ENCODE results near the gene ZFP1.

The ZFP1 gene

DNA sequence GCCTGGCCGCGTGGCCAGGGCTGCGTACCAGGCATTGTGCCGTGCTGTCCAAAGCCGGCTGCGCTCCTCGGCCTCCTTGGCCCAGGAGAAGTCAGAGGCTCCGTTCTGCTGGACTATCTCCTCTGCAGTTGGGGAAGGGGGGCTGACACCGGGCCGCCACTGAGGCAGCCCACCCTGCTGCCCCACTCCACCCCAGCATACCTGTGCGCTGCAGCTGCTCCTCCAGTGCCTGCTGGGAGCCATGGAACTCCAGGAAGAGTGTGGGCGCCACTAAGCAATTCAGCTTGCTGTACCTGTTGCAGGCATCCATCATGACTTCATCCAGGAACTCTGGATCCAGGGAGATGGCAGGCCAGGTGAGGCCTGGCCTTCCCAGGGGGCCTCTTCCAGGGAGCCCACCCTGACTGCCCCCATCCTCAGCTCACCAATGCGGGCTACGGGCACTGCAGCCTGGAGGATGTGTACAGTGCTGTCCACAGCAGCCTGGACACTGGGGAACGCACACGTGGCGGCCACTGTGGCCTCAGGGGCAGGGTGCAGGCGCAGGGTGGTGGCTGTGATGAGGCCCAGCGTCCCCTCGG lies 34.7 kb upstream of the ZFP1 start:
- H3K9me3 ChIP-seq (ENCODE audit: control insufficient read depth in 1 of 2, low read length in 2 of 2), result no peaks in the 10 kb centered on the region
- H3K27me3 ChIP-seq (ENCODE audit: control insufficient read depth in 1 of 2, insufficient read depth in 2 of 2, low read length in 2 of 2), result no peaks in the 10 kb centered on the region
- H3K36me3 ChIP-seq (ENCODE audit: control insufficient read depth in 1 of 2, insufficient read depth in 2 of 2, low read length in 2 of 2), result no peaks in the 10 kb centered on the region
- H3K27ac ChIP-seq (ENCODE audit: low read depth, low read length), result no peak overlapping the region
- peaks cover 42 to 45% of the 10 kb centered on the region in 2 donors for H3K4me1 ChIP-seq (ENCODE audit: control insufficient read depth in 1 of 2, insufficient read depth in 2 of 2, low read length in 2 of 2)
- H3K9ac ChIP-seq (ENCODE audit: low read depth in 1 of 2, low read length in 2 of 2), result no peak overlapping the region
- H3K4me3 ChIP-seq (ENCODE audit: low read depth in 1 of 2, low read length in 2 of 2), result no peak overlapping the region

GRCh38 chr16:75114179-75114945 lies 34.0 kb upstream of the ZFP1 start:
- H3K36me3 ChIP-seq (ENCODE audit: control insufficient read depth in 1 of 2, insufficient read depth in 2 of 2, low read length in 2 of 2), result no peaks in the 10 kb centered on the region
- H3K9ac ChIP-seq (ENCODE audit: low read depth in 1 of 2, low read length in 2 of 2), result no peak overlapping the region
- H3K9me3 ChIP-seq (ENCODE audit: control insufficient read depth in 1 of 2, low read length in 2 of 2), result no peaks in the 10 kb centered on the region
- no peak overlapping the region for H3K4me3 ChIP-seq (ENCODE audit: low read depth in 1 of 2, low read length in 2 of 2)
- H3K27ac ChIP-seq (ENCODE audit: low read depth, low read length), result no peak overlapping the region
- peaks cover 35 to 37% of the 10 kb centered on the region in 2 donors for H3K4me1 ChIP-seq (ENCODE audit: control insufficient read depth in 1 of 2, insufficient read depth in 2 of 2, low read length in 2 of 2)
- no peaks in the 10 kb centered on the region for H3K27me3 ChIP-seq (ENCODE audit: control insufficient read depth in 1 of 2, insufficient read depth in 2 of 2, low read length in 2 of 2)

DNA sequence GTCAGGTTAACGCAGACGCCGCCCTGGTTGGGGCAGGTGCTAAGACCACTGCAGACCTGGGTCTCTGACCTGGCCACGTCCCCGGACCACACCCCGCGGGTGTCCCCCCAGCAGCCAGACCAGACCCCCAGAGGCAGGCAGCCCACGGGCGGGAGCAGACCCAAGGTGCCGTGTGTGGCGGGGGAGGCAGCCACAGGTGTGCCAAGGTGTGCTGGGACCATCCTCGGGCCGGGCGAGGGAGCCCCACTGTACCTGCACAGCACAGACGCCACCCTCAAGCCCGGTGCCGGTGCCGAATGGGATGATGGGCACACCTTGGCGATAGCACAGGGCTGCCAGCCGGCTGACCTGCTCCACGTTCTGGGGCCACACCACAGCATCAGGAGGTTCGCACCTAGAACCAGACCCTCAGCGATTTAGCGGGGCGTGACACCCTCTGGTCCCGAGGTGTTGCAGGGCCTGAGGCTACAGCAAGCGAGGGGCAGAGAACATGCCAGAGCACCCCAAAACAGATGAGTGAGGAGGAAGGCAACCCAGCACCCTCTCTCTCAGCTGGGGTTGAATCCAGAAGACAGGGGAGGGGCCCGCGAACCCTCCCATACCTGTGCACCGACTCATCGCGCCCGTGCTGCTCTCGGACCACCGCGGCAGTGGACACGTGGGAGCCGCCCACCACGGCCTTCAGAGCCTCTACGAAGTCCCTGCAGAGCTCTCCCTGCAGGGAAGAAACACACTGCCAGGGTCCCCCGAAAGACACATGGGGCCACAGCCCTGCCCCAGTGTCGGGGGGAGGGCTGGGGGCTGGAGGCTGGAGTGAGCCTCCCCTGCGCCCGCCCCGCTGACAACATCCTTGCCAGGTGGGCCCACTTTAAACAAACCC lies 33.1 kb upstream of the ZFP1 start:
- Histone ChIP-seq H3K9me3 (ENCODE audit: control insufficient read depth in 1 of 2, low read length in 2 of 2) (no peaks in the 10 kb centered on the region), H3K4me1 (ENCODE audit: control insufficient read depth in 1 of 2, insufficient read depth in 2 of 2, low read length in 2 of 2) (peaks cover 26 to 29% of the 10 kb centered on the region in 2 donors), H3K36me3 (ENCODE audit: control insufficient read depth in 1 of 2, insufficient read depth in 2 of 2, low read length in 2 of 2) (no peaks in the 10 kb centered on the region), H3K27ac (ENCODE audit: low read depth, low read length) (no peak overlapping the region), H3K27me3 (ENCODE audit: control insufficient read depth in 1 of 2, insufficient read depth in 2 of 2, low read length in 2 of 2) (no peaks in the 10 kb centered on the region), H3K9ac (ENCODE audit: low read depth in 1 of 2, low read length in 2 of 2) (no peak overlapping the region), H3K4me3 (ENCODE audit: low read depth in 1 of 2, low read length in 2 of 2) (no peak overlapping the region)

GRCh38 chr16:75116081-75116910 lies 32.0 kb upstream of the ZFP1 start, which contains the start of gene LDHD:
TSS of gene LDHD (minus strand) at chr16:75116780. CDS start at chr16:75116720, 60 bp downstream.
- peak within 1 kb of the TSS; percentile 58 to 72 for H3K4me3 ChIP-seq (ENCODE audit: low read depth in 1 of 2, low read length in 2 of 2)
- peak within 1 kb of the TSS; percentile 50 for H3K27ac ChIP-seq (ENCODE audit: low read depth, low read length)
- peaks cover 2 to 3% of the 10 kb centered on the region in 2 donors for H3K9me3 ChIP-seq (ENCODE audit: control insufficient read depth in 1 of 2, low read length in 2 of 2)
- peak within 1 kb of the TSS; percentile 33 to 38 for H3K9ac ChIP-seq (ENCODE audit: low read depth in 1 of 2, low read length in 2 of 2)
- peaks cover 15 to 18% of the 10 kb centered on the region in 2 donors for H3K4me1 ChIP-seq (ENCODE audit: control insufficient read depth in 1 of 2, insufficient read depth in 2 of 2, low read length in 2 of 2)
- H3K36me3 ChIP-seq (ENCODE audit: control insufficient read depth in 1 of 2, insufficient read depth in 2 of 2, low read length in 2 of 2), result no peaks in the 10 kb centered on the region
- H3K27me3 ChIP-seq (ENCODE audit: control insufficient read depth in 1 of 2, insufficient read depth in 2 of 2, low read length in 2 of 2), result no peaks in the 10 kb centered on the region

DNA sequence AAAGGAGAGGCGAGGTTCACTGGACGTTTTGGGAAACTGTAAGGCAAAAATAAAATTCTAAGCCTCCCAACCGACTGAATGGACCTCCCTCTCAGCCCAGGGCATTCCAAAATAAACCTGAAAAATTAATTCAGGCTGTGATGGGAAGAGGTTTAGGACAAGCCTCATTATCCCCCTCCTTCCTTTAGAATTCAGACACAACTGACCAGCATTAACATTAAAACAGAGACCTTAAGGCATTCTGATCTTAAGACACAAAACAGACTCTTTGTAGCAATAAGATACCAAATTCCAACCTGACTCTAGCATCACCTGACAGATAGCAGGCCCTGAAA lies 31.4 kb upstream of the ZFP1 start:
- Histone ChIP-seq H3K36me3 (ENCODE audit: control insufficient read depth in 1 of 2, insufficient read depth in 2 of 2, low read length in 2 of 2) (no peaks in the 10 kb centered on the region), H3K4me3 (ENCODE audit: low read depth in 1 of 2, low read length in 2 of 2) (peak overlapping the region in 1 of 2 donors; percentile 72), H3K27ac (ENCODE audit: low read depth, low read length) (no peak overlapping the region), H3K27me3 (ENCODE audit: control insufficient read depth in 1 of 2, insufficient read depth in 2 of 2, low read length in 2 of 2) (no peaks in the 10 kb centered on the region), H3K9me3 (ENCODE audit: control insufficient read depth in 1 of 2, low read length in 2 of 2) (peaks cover 7 to 8% of the 10 kb centered on the region in 2 donors), H3K9ac (ENCODE audit: low read depth in 1 of 2, low read length in 2 of 2) (no peak overlapping the region), H3K4me1 (ENCODE audit: control insufficient read depth in 1 of 2, insufficient read depth in 2 of 2, low read length in 2 of 2) (peaks cover 12 to 14% of the 10 kb centered on the region in 2 donors)

- H3K27me3 ChIP-seq (ENCODE audit: control insufficient read depth in 1 of 2, insufficient read depth in 2 of 2, low read length in 2 of 2), result no peaks in the 10 kb centered on the region
- H3K9ac ChIP-seq (ENCODE audit: low read depth in 1 of 2, low read length in 2 of 2), result no peak overlapping the region
- no peaks in the 10 kb centered on the region for H3K36me3 ChIP-seq (ENCODE audit: control insufficient read depth in 1 of 2, insufficient read depth in 2 of 2, low read length in 2 of 2)
- no peak overlapping the region for H3K27ac ChIP-seq (ENCODE audit: low read depth, low read length)
- H3K9me3 ChIP-seq (ENCODE audit: control insufficient read depth in 1 of 2, low read length in 2 of 2), result peaks cover 11% of the 10 kb centered on the region in 2 donors
- no peak overlapping the region for H3K4me3 ChIP-seq (ENCODE audit: low read depth in 1 of 2, low read length in 2 of 2)
- H3K4me1 ChIP-seq (ENCODE audit: control insufficient read depth in 1 of 2, insufficient read depth in 2 of 2, low read length in 2 of 2), result peaks cover 0 to 7% of the 10 kb centered on the region in 2 donors
Measured at GRCh38 chr16:75118943-75119539, 29.3 kb upstream of the ZFP1 start.

DNA sequence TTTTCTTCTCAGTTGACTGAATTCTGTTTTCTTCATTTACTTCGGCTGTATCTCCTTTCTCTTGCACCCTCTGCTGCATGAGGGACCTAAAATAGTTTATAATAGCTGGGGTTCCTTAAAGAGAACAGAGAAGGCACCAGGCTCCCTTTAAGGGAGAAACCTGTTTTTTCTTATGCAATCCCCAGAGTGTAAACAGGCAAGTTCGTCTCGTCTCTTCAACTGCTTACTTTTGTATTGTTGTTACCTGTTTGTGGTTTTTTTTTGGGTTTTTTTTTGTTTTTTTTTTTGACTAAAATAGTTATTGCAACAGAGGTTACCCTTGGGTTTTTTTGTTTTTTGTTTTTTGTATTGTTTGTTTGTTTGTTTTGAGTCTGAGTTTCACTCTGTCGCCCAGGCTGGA lies 28.1 kb upstream of the ZFP1 start:
- Histone ChIP-seq H3K27ac (ENCODE audit: low read depth, low read length) (no peak overlapping the region), H3K27me3 (ENCODE audit: control insufficient read depth in 1 of 2, insufficient read depth in 2 of 2, low read length in 2 of 2) (no peaks in the 10 kb centered on the region), H3K9ac (ENCODE audit: low read depth in 1 of 2, low read length in 2 of 2) (no peak overlapping the region), H3K9me3 (ENCODE audit: control insufficient read depth in 1 of 2, low read length in 2 of 2) (peaks cover 11% of the 10 kb centered on the region in 2 donors), H3K4me1 (ENCODE audit: control insufficient read depth in 1 of 2, insufficient read depth in 2 of 2, low read length in 2 of 2) (peaks cover 0 to 7% of the 10 kb centered on the region in 2 donors), H3K4me3 (ENCODE audit: low read depth in 1 of 2, low read length in 2 of 2) (no peak overlapping the region), H3K36me3 (ENCODE audit: control insufficient read depth in 1 of 2, insufficient read depth in 2 of 2, low read length in 2 of 2) (no peaks in the 10 kb centered on the region)

DNA sequence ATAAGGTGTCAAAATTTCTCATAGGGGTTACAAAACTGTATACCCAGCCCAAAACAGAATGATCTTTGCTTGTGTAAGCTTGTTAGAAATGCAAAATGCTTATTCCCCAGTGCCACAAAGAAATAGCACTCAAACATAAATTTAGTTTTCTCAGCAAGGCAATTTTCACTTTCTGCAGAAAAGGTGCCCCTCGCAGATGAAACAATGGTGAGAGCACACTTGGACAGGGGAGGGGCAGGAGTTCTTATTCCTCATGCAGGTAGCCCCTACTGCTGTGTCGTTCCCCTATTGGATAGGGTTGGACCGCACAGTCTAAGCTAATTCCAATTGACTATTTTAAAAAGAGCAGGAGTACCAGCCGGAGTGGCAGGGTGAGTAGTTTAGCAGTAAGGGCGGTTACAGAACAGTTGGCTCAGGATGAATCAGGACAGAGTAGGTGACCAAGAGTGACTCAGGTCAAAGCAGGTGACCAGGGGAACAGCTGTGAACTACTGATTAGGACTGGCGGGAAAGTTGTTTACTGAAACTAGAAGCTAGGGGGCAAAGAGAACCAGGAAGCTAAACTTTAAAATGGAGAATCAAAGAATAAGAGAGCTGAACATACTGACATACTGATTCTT lies 26.3 kb upstream of the ZFP1 start:
- no peaks in the 10 kb centered on the region for H3K27me3 ChIP-seq (ENCODE audit: control insufficient read depth in 1 of 2, insufficient read depth in 2 of 2, low read length in 2 of 2)
- H3K9ac ChIP-seq (ENCODE audit: low read depth in 1 of 2, low read length in 2 of 2), result no peak overlapping the region
- H3K27ac ChIP-seq (ENCODE audit: low read depth, low read length), result no peak overlapping the region
- no peaks in the 10 kb centered on the region for H3K36me3 ChIP-seq (ENCODE audit: control insufficient read depth in 1 of 2, insufficient read depth in 2 of 2, low read length in 2 of 2)
- no peaks in the 10 kb centered on the region for H3K4me1 ChIP-seq (ENCODE audit: control insufficient read depth in 1 of 2, insufficient read depth in 2 of 2, low read length in 2 of 2)
- H3K9me3 ChIP-seq (ENCODE audit: control insufficient read depth in 1 of 2, low read length in 2 of 2), result peaks cover 11 to 12% of the 10 kb centered on the region in 2 donors
- H3K4me3 ChIP-seq (ENCODE audit: low read depth in 1 of 2, low read length in 2 of 2), result no peak overlapping the region

DNA sequence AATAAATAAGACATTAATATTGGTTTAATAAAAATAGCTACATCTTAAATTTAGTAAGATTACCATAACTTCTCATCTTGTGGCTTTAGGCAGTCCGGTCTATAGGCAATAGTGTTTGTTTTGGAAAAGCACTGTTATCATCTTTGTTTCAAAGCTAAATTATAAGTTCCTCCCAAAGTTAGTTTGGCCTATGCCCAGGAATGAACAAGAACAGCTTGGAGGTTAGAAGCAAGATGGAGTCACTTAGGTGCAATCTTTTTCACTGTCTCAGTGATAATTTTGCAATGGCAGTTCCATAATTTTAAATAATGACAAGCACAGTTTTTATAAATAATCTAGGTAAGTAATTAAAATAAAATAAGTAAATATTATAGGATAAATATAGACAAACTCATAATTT lies 25.7 kb upstream of the ZFP1 start:
- no peak overlapping the region for H3K9ac ChIP-seq (ENCODE audit: low read depth in 1 of 2, low read length in 2 of 2)
- H3K36me3 ChIP-seq (ENCODE audit: control insufficient read depth in 1 of 2, insufficient read depth in 2 of 2, low read length in 2 of 2), result no peaks in the 10 kb centered on the region
- no peaks in the 10 kb centered on the region for H3K4me1 ChIP-seq (ENCODE audit: control insufficient read depth in 1 of 2, insufficient read depth in 2 of 2, low read length in 2 of 2)
- no peaks in the 10 kb centered on the region for H3K27me3 ChIP-seq (ENCODE audit: control insufficient read depth in 1 of 2, insufficient read depth in 2 of 2, low read length in 2 of 2)
- H3K4me3 ChIP-seq (ENCODE audit: low read depth in 1 of 2, low read length in 2 of 2), result no peak overlapping the region
- no peak overlapping the region for H3K27ac ChIP-seq (ENCODE audit: low read depth, low read length)
- peaks cover 11 to 15% of the 10 kb centered on the region in 2 donors for H3K9me3 ChIP-seq (ENCODE audit: control insufficient read depth in 1 of 2, low read length in 2 of 2)
